ENCODE results near the gene SMIM10L2A. TPM values are rescaled to one million over a fixed set of nuclear protein-coding genes. Genes with fewer than 3 reads are reported as not detected.
"Not testable (repeated sequence)": the region's sequence is repeated elsewhere in the genome, so short reads cannot be mapped to it uniquely, and the experiment has no call there.

Gene SMIM10L2A
- total RNA-seq, 1 donor from 2014 or later: 4.8 TPM

DNA sequence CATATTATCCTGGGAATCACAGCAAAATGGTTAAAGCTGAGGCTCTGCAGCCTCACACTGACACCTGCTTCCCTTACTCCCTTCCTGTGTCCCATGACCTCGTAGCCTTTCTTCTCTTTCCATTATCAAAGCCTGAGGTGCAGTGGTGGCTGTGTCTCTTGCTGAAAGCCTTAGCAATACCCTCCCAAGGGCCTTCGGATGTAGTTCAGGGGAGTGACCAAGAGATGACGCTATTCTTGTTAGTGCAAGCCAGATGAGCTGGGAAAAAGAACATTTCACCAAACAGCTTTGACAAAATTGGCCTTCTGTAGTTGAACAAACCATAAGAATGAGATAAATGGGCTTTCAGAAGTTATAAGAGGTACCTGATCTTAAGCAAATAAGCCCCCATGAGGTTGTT, 31.6 kb downstream of the SMIM10L2A start:
- Mint-ChIP-seq H3K4me1 (ENCODE audit: unreplicated experiment) (no peaks in the 10 kb centered on the region), H3K27ac (no peak overlapping the region), H3K36me3 (no peaks in the 10 kb centered on the region), H3K4me3 (no peak overlapping the region), H3K27me3 (no peaks in the 10 kb centered on the region), H3K9me3 (peaks cover 6% of the 10 kb centered on the region)
- TF ChIP-seq, protein P1, sequence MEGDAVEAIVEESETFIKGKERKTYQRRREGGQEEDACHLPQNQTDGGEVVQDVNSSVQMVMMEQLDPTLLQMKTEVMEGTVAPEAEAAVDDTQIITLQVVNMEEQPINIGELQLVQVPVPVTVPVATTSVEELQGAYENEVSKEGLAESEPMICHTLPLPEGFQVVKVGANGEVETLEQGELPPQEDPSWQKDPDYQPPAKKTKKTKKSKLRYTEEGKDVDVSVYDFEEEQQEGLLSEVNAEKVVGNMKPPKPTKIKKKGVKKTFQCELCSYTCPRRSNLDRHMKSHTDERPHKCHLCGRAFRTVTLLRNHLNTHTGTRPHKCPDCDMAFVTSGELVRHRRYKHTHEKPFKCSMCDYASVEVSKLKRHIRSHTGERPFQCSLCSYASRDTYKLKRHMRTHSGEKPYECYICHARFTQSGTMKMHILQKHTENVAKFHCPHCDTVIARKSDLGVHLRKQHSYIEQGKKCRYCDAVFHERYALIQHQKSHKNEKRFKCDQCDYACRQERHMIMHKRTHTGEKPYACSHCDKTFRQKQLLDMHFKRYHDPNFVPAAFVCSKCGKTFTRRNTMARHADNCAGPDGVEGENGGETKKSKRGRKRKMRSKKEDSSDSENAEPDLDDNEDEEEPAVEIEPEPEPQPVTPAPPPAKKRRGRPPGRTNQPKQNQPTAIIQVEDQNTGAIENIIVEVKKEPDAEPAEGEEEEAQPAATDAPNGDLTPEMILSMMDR (conservative IDR thresholded peaks at IDR 0.05): no peak
- no peak for DNase-seq (ENCODE audit: extremely low spot score, unreplicated experiment)

GRCh38 chrX:135454816-135455215, 33.1 kb downstream of the SMIM10L2A start:
- Mint-ChIP-seq H3K4me3 (no peak overlapping the region), H3K9me3 (peaks cover 6% of the 10 kb centered on the region), H3K4me1 (ENCODE audit: unreplicated experiment) (no peaks in the 10 kb centered on the region), H3K27ac (no peak overlapping the region), H3K36me3 (no peaks in the 10 kb centered on the region), H3K27me3 (no peaks in the 10 kb centered on the region)
- TF ChIP-seq, protein P1 (conservative IDR thresholded peaks at IDR 0.05): no peak
- no peak for DNase-seq (ENCODE audit: extremely low spot score, unreplicated experiment)

DNA sequence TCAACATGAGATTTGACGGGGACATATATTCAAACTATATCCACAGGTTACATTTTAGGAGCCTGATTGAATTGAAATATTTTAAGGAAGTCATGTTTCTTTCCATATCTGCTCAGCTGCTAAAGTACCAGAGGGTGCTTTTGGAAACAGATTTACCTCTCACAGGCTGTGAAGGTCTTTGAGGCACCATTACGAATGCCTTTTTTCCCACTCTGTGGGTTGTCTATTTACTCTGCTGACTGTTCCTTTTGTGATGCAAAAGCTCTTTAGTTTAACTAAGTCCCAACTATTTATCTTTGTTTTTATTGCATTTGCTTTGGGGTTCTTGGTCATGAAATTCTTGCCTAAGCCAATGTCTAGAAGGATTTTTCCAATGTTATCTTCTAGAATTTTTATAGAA, 40.0 kb downstream of the SMIM10L2A start:
- H3K9me3 Mint-ChIP-seq; H3K36me3 Mint-ChIP-seq; H3K4me1 Mint-ChIP-seq (ENCODE audit: unreplicated experiment); DNase-seq (ENCODE audit: extremely low spot score, unreplicated experiment); H3K4me3 Mint-ChIP-seq; H3K27ac Mint-ChIP-seq; H3K27me3 Mint-ChIP-seq: not testable (repeated sequence)

DNA sequence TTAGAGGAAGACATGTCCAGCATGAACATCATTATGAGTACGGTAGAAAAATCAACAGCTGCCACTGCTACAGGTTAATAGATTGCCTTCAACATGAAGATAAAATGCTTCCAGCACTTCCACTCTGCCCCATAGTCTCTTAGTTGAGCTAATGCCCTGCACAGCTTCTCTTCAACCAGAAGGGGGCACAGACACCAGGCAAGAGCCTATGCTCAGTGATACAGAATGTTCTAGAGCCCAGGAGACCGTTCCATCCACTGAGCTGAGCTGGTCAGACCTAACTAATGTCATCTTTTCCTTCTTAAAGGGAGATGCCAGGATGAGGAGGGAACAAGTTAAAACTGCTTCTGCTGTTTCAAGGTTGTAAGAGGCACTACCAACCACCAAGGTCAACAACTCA, 42.2 kb downstream of the SMIM10L2A start:
- DNase-seq (ENCODE audit: extremely low spot score, unreplicated experiment): no peak
- H3K27ac Mint-ChIP-seq: no peak overlapping the region
- no peaks in the 10 kb centered on the region for H3K4me1 Mint-ChIP-seq (ENCODE audit: unreplicated experiment)
- peaks cover 3% of the 10 kb centered on the region for H3K27me3 Mint-ChIP-seq
- H3K9me3 Mint-ChIP-seq: no peaks in the 10 kb centered on the region
- no peaks in the 10 kb centered on the region for H3K36me3 Mint-ChIP-seq
- no peak overlapping the region for H3K4me3 Mint-ChIP-seq
- TF ChIP-seq, protein P1 (conservative IDR thresholded peaks at IDR 0.05): peak; percentile 17

DNA sequence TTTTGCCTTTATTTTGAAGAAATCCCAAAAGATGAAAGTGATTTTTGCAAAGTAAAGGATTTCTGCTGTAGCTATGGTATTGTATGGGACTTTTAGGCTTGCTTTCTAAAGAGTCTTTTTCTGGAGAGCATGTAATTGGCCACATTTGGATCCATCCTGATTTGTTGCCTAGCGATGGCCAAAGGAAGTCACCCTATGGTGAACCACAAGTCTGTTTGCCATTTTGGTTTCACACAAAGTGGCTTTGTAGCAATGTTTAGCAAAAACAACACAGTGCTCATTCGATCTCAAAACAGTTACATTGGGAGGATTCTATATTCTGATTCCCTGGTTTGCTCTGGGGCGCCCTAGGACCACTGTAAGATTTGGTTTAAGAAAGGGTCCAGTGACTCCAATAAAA, 54.6 kb downstream of the SMIM10L2A start:
- no peak overlapping the region for H3K4me3 Mint-ChIP-seq
- TF ChIP-seq, protein P1 (conservative IDR thresholded peaks at IDR 0.05): no peak
- DNase-seq (ENCODE audit: extremely low spot score, unreplicated experiment): no peak
- peaks cover under 1% of the 10 kb centered on the region for H3K27me3 Mint-ChIP-seq
- H3K4me1 Mint-ChIP-seq (ENCODE audit: unreplicated experiment): no peaks in the 10 kb centered on the region
- no peak overlapping the region for H3K27ac Mint-ChIP-seq
- H3K9me3 Mint-ChIP-seq: no peaks in the 10 kb centered on the region
- H3K36me3 Mint-ChIP-seq: no peaks in the 10 kb centered on the region

DNA sequence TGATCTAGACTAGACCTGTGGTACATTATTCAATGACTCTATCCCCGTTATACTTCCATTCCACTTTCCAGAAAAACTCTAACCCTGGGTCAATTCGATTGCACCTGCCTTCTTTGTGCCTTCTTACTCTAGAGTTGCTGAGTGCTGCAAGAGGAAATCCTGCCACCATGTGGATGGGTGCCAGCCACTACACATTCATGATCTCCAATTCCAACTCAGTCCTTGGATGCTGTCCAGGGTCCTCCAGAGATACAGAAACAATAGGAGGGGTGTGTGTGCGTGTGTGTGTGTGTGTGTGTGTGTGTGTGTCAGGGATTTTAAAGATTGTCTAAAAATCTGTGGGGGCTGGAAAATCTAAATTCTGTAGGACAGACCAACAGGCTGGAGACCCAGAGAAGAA, 55.8 kb downstream of the SMIM10L2A start:
- no peaks in the 10 kb centered on the region for H3K36me3 Mint-ChIP-seq

More for the DNA sequence above, 55.8 kb downstream of the SMIM10L2A start:
- Mint-ChIP-seq H3K27me3 (no peaks in the 10 kb centered on the region), H3K27ac (no peak overlapping the region), H3K4me1 (ENCODE audit: unreplicated experiment) (no peaks in the 10 kb centered on the region), H3K9me3 (no peaks in the 10 kb centered on the region), H3K4me3 (no peak overlapping the region)
- TF ChIP-seq, protein P1 (conservative IDR thresholded peaks at IDR 0.05): peak; percentile 64
- DNase-seq (ENCODE audit: extremely low spot score, unreplicated experiment): no peak

Other genes starting within 250 kb of the SMIM10L2A start
- not detected in 2 replicates for gene ETDA, start 169.9 kb upstream of the SMIM10L2A start, total RNA-seq (ENCODE audit: low replicate concordance)
- gene ETDC, start 112.5 kb upstream of the SMIM10L2A start, total RNA-seq (ENCODE audit: low replicate concordance): not detected in 2 replicates
- gene ZNF75D, start 77.8 kb upstream of the SMIM10L2A start, total RNA-seq (ENCODE audit: low replicate concordance): 7.2 and 8.5 TPM in 2 replicates
- 4.3 and 7.1 TPM in 2 replicates for gene ZNF449, start 77.1 kb upstream of the SMIM10L2A start, total RNA-seq (ENCODE audit: low replicate concordance)
- 7.2 and 12.9 TPM in 2 replicates for gene INTS6L, start 98.7 kb downstream of the SMIM10L2A start, total RNA-seq (ENCODE audit: low replicate concordance)

Measured in type B pancreatic cell (in vitro differentiated cells).